Muscle layer of duodenum (tissue), 2 donors: ENCODE data around the gene ABCG1.

Experiments
- H3K27ac ChIP-seq: one replicate; pipeline ENCODE4 v1.7.0; 2013; ENCODE audit warnings: mild to moderate bottlenecking, low read length
- H3K27me3 ChIP-seq: one replicate; pipeline ENCODE4 v1.7.0; 2013; ENCODE audit warnings: low read depth, mild to moderate bottlenecking, control low read depth, low read length
- H3K36me3 ChIP-seq, 2 donors: one replicate each; pipeline ENCODE4 v1.7.0; 2013; ENCODE audit warnings: low read length in 2 of 2, control low read depth in 1 of 2, mild to moderate bottlenecking in 1 of 2; ENCODE audit not compliant: insufficient read depth in 2 of 2, control insufficient read depth in 1 of 2
- H3K4me1 ChIP-seq, 2 donors: one replicate each; pipeline ENCODE4 v1.7.0; 2013; ENCODE audit warnings: low read length in 2 of 2, mild to moderate bottlenecking in 2 of 2, control low read depth in 1 of 2, moderate library complexity in 1 of 2; ENCODE audit not compliant: insufficient read depth in 2 of 2, control insufficient read depth in 1 of 2
- H3K4me3 ChIP-seq, 2 donors: one replicate each; pipeline ENCODE4 v1.7.0; 2013; ENCODE audit warnings: low read length in 2 of 2, low read depth in 1 of 2, mild to moderate bottlenecking in 1 of 2
- H3K9me3 ChIP-seq, 2 donors: one replicate each; pipeline ENCODE4 v1.7.0; 2013; ENCODE audit warnings: low read length in 2 of 2, control low read depth in 1 of 2, mild to moderate bottlenecking in 1 of 2; ENCODE audit not compliant: control insufficient read depth in 1 of 2
- donor health status: healthy.

Gene ABCG1

DNA sequence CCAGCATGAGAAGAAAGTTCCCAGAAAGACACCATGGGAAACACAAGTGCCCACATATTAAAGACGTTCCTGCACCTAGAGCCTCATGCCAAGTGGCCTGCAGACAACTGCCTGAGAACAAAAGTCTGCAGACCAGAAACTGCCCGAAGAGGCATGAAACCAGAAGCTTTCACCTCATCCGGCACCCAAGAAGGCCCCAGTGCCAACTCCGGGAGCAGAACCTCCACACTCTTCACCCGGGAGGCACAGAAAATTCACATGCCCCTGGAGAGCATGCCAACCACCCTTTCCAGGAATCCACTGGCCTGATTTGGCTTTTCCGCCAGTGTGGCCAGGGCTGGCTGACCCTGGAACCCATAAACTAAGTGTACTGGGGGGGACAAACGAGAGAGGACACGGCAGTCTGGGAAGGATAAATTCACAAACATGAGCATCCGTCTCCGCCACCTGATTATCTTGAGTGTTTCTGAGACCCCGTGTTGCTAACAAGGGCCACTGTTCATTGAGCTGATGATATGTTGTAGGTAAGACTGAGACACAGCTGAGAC is 125.1 kb downstream of the ABCG1 start:
- H3K4me3 ChIP-seq = no peak overlapping the region
- H3K27me3 ChIP-seq = peaks cover 6% of the 10 kb centered on the region
- no peaks in the 10 kb centered on the region for H3K9me3 ChIP-seq
- H3K4me1 ChIP-seq = no peaks in the 10 kb centered on the region
- no peak overlapping the region for H3K27ac ChIP-seq
- no peaks in the 10 kb centered on the region for H3K36me3 ChIP-seq

DNA sequence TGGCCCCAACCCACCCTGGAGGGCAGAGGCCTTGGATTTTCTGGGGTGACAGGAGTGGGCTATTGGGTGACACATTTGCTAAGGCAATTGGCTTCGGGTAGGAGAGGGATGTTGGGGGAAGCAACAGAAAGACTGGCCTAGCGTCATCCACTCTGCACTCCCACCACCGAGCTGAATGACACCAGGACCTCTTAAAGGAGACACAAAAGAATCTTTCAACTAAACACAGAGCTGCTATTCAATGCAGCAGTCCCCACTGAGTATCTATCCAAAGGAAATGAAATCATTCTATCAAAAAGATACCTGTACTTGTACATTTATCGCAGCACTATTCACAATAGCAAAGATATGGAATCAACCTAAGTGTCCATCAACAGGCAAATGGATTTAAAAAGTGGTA is 125.7 kb downstream of the ABCG1 start:
- H3K27ac ChIP-seq = no peak overlapping the region
- H3K4me1 ChIP-seq = no peaks in the 10 kb centered on the region
- no peaks in the 10 kb centered on the region for H3K36me3 ChIP-seq
- no peaks in the 10 kb centered on the region for H3K9me3 ChIP-seq
- no peak overlapping the region for H3K4me3 ChIP-seq
- H3K27me3 ChIP-seq = peaks cover 6% of the 10 kb centered on the region

DNA sequence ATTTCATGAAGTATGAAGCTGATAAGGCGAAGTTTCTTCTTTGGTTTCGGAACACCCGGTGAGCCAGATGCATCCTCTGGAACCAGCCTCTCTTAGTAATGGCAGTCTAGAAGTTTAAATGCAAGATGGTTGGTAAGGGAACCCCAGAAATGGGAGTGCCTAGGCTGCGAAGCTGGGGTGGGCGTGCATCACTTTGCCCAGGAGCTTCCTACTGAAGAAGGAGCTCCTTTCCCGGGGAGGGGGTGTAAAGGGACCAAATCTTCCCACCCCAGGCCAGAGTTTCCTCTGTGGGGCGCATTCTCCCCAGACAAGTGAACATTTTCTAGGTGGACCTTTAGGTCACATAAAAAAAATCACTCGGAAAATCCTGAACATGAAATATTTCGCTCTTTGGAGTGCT is 127.5 kb downstream of the ABCG1 start:
- no peaks in the 10 kb centered on the region for H3K36me3 ChIP-seq
- no peak overlapping the region for H3K4me3 ChIP-seq
- H3K27ac ChIP-seq = no peak overlapping the region
- H3K27me3 ChIP-seq = peaks cover 6% of the 10 kb centered on the region
- no peaks in the 10 kb centered on the region for H3K9me3 ChIP-seq
- H3K4me1 ChIP-seq = no peaks in the 10 kb centered on the region
